DND-41 (cell line): ENCODE measurements around the gene RASAL2.

Experiments used
- EZH2 ChIP-seq: IDR thresholded peaks from 3 replicates; pipeline ENCODE4 v1.6.1; 2012; ENCODE audit warnings: borderline replicate concordance, low read depth, mild to moderate bottlenecking, moderate library complexity, low read length, inconsistent platforms; ENCODE audit not compliant: severe bottlenecking
- TF ChIP-seq, protein P1 (sequence below): IDR thresholded peaks from 2 replicates; pipeline ENCODE4 v1.5.1; 2012; ENCODE audit warnings: borderline replicate concordance, low read length, moderate library complexity, mild to moderate bottlenecking; ENCODE audit not compliant: poor library complexity, severe bottlenecking; ENCODE audit errors: extremely low read depth

DNA sequence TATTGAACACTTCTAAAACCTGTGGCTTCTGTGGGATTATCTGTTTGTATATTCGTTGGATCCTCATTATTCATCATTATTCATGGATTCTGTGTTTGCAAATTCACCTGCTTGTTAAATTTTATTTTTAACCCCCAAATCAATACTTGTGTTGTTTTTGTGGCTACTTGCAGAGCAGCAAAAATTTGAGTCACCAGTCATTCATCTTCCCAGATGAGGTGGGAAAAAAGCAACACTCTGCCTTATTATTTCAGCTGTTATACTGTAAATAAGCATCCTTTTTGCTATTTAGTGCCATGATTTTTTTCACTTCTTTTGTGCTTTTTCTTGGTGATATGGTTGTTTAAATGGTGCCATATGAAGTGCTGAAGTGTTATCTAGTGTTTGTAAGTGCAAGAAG, 56.7 kb downstream of the RASAL2 start:
- TF ChIP-seq, protein P1, sequence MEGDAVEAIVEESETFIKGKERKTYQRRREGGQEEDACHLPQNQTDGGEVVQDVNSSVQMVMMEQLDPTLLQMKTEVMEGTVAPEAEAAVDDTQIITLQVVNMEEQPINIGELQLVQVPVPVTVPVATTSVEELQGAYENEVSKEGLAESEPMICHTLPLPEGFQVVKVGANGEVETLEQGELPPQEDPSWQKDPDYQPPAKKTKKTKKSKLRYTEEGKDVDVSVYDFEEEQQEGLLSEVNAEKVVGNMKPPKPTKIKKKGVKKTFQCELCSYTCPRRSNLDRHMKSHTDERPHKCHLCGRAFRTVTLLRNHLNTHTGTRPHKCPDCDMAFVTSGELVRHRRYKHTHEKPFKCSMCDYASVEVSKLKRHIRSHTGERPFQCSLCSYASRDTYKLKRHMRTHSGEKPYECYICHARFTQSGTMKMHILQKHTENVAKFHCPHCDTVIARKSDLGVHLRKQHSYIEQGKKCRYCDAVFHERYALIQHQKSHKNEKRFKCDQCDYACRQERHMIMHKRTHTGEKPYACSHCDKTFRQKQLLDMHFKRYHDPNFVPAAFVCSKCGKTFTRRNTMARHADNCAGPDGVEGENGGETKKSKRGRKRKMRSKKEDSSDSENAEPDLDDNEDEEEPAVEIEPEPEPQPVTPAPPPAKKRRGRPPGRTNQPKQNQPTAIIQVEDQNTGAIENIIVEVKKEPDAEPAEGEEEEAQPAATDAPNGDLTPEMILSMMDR = no peak
- no peak for TF ChIP-seq EZH2
